HepG2 (cell line): Measurements from ENCODE around the gene TNS4.

Experiments
- AGO1 ChIP-seq: fragments of 200-400 bp; formaldehyde crosslinking; IDR thresholded peaks from 2 replicates; pipeline ENCODE4 v1.6.1; 2017; ENCODE audit warnings: mild to moderate bottlenecking, low read depth, low read length, moderate library complexity; ENCODE audit not compliant: poor library complexity, severe bottlenecking
- CTCF ChIP-seq: sonication (generic); formaldehyde crosslinking; IDR thresholded peaks from 2 replicates; pipeline ENCODE4 v1.5.0; 2020; ENCODE audit warnings: mild to moderate bottlenecking, missing genetic modification reagents, moderate library complexity
- DR1 ChIP-seq: sonication (generic); formaldehyde crosslinking; IDR thresholded peaks from 2 replicates; pipeline ENCODE4 v1.8.0; 2021; ENCODE audit warnings: mild to moderate bottlenecking, missing genetic modification reagents, inconsistent platforms
- EZH2 ChIP-seq: conservative IDR thresholded peaks from 2 replicates; pipeline ENCODE4 v1.6.1; 2012; ENCODE audit warnings: mild to moderate bottlenecking, low read depth, low read length, moderate library complexity
- PRDM10 ChIP-seq: sonication (generic); formaldehyde crosslinking; IDR thresholded peaks from 2 replicates; pipeline ENCODE4 v1.4.0; 2020; ENCODE audit warnings: low read depth, missing genetic modification reagents
- RAD51 ChIP-seq: fragments of 450-650 bp; IDR thresholded peaks from 2 replicates; pipeline ENCODE4 v1.6.1; 2016; ENCODE audit warnings: borderline replicate concordance
- SRSF9 ChIP-seq: fragments of 200-400 bp; formaldehyde crosslinking; IDR thresholded peaks from 2 replicates; pipeline ENCODE4 v1.6.1; 2018; ENCODE audit warnings: borderline replicate concordance, mild to moderate bottlenecking, low read depth, low read length; ENCODE audit not compliant: insufficient read depth, poor library complexity, severe bottlenecking
- ZNF549 ChIP-seq: sonication (generic); formaldehyde crosslinking; IDR thresholded peaks from 2 replicates; pipeline ENCODE4 v1.5.0; 2020; ENCODE audit warnings: missing genetic modification reagents
- ZNF792 ChIP-seq: IDR thresholded peaks from 2 replicates; pipeline ENCODE4 v1.6.1; 2016
- ZNF891 ChIP-seq: sonication (generic); formaldehyde crosslinking; IDR thresholded peaks from 2 replicates; pipeline ENCODE4 v1.5.0; 2020; ENCODE audit warnings: mild to moderate bottlenecking, missing genetic modification reagents

DNA sequence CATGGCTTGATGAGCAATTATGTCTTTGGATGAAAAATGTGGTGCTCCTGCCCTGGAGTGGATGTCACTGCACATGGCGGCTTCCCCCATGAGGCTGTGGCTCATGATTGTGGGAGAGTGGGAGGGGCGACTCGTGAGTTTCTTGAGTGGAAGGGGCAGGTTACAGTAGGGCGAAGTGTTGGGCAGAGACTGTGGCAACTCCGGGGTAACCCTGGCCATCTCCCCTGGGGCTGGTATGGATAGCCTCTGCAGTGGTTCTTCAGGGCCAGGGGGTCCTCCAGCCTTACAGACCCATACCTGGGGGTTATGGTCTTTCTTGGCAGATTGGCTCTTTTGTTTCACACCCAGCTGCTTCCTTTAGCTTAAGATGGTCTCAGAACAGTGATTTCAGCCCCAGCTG lies 1.3 kb upstream of the TNS4 start:
- TF ChIP-seq DR1 (CRISPR knock-in tag): no peak
- no peak for TF ChIP-seq ZNF792 (CRISPR knock-in tag)
- no peak for TF ChIP-seq ZNF549 (CRISPR knock-in tag)
- TF ChIP-seq EZH2: no peak
- TF ChIP-seq AGO1: no peak
- no peak for TF ChIP-seq PRDM10 (CRISPR knock-in tag)
- no peak for TF ChIP-seq SRSF9
- TF ChIP-seq CTCF (CRISPR knock-in tag): no peak
- TF ChIP-seq ZNF891: no peak
- no peak for TF ChIP-seq RAD51
